Naive B cell (primary cell): ENCODE measurements around the gene SLBP. TPM values are rescaled to one million over a fixed set of nuclear protein-coding genes. Genes with fewer than 3 reads are reported as not detected.

Source experiments
- ATAC-seq, 2 donors: fragments of 150-1000 bp; cut with Tn5 transposase; 2 replicates each; pipeline ENCODE4 v1.10.0; 2021; ENCODE audit warnings: low read depth in 2 of 2, mild to moderate bottlenecking in 2 of 2, moderate library complexity in 2 of 2
- DNase-seq: peaks from one replicate; pipeline ENCODE4 v3.0.0; 2022
- H3K27ac Mint-ChIP-seq, 6 donors: one replicate each; pipeline ENCODE4 v1.8.0; 2020 to 2022; ENCODE audit warnings: mild to moderate bottlenecking in 6 of 6, mixed read lengths in 6 of 6, moderate library complexity in 5 of 6, inconsistent platforms in 2 of 6
- H3K27me3 Mint-ChIP-seq, 3 donors: one replicate each; pipeline ENCODE4 v1.8.0; 2021 to 2022; ENCODE audit warnings: mixed read lengths in 3 of 3, mild to moderate bottlenecking in 1 of 3
- H3K36me3 Mint-ChIP-seq, 2 donors: one replicate each; pipeline ENCODE4 v1.8.0; 2020 to 2022; ENCODE audit warnings: mixed read lengths in 2 of 2, inconsistent platforms in 1 of 2, mild to moderate bottlenecking in 1 of 2
- H3K4me1 Mint-ChIP-seq, 3 donors: one replicate each; pipeline ENCODE4 v1.8.0; 2020 to 2022; ENCODE audit warnings: mixed read lengths in 3 of 3, inconsistent platforms in 1 of 3, mild to moderate bottlenecking in 1 of 3, moderate library complexity in 1 of 3
- H3K4me3 Mint-ChIP-seq, 8 donors: one replicate each; pipeline ENCODE4 v1.8.0; 2020 to 2022; ENCODE audit warnings: mild to moderate bottlenecking in 8 of 8, mixed read lengths in 8 of 8, moderate library complexity in 8 of 8, inconsistent platforms in 2 of 8
- H3K9me3 Mint-ChIP-seq, 7 donors: one replicate each; pipeline ENCODE4 v1.8.0; 2020 to 2022; ENCODE audit warnings: mixed read lengths in 7 of 7, mild to moderate bottlenecking in 5 of 7, inconsistent platforms in 2 of 7, moderate library complexity in 1 of 7
- polyA plus RNA-seq, 6 donors: library from polyadenylated mRNA; unstranded; fragments of 300-500 nt; fragmentation: Illumina TruSeq; gene quantifications; one replicate each; pipeline ENCODE4 v1.2.3, GENCODE V29; 2021; ENCODE audit warnings: low read depth in 6 of 6

Gene SLBP
- polyA plus RNA-seq, 6 donors from 2014 or later, result 32.7 to 50.5 (median 43.4) TPM

DNA sequence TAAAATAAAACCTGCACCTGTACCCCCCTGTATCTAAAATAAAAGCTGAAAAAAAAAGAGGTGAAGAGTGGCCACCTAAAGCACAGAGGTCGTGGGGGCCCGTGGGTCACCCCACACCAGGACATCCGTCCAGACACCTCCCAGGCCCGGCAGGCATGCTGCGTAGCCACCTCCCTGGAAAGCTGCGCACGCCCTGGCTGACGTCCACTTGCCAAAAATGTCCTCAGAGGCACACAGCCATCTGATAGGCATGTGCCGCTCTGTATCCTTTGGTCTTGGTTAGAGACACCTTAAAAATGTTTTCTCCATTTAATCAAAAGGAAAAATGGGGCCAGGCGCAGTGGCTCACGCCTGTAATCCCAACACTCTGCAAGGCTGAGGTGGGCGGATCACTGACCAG is 45.7 kb downstream of the SLBP start:
- Mint-ChIP-seq H3K27ac (no peak overlapping the region), H3K27me3 (no peaks in the 10 kb centered on the region), H3K4me1 (no peaks in the 10 kb centered on the region), H3K36me3 (no peaks in the 10 kb centered on the region), H3K9me3 (no peaks in the 10 kb centered on the region), H3K4me3 (no peak overlapping the region)
- ATAC-seq (no peak), DNase-seq (no peak)

- Mint-ChIP-seq H3K9me3 (no peaks in the 10 kb centered on the region), H3K36me3 (no peaks in the 10 kb centered on the region), H3K27ac (no peak overlapping the region), H3K27me3 (no peaks in the 10 kb centered on the region), H3K4me1 (no peaks in the 10 kb centered on the region), H3K4me3 (no peak overlapping the region)
- DNase-seq, result no peak
- ATAC-seq, result no peak
These were observed 48.0 kb downstream of the SLBP start for GRCh38 chr4:1664141-1664540.

- Mint-ChIP-seq H3K36me3 (no peaks in the 10 kb centered on the region), H3K27me3 (no peaks in the 10 kb centered on the region), H3K4me3 (no peak overlapping the region), H3K4me1 (no peaks in the 10 kb centered on the region), H3K27ac (no peak overlapping the region), H3K9me3 (no peaks in the 10 kb centered on the region)
- no peak for DNase-seq
- ATAC-seq, result no peak
These were observed 48.6 kb downstream of the SLBP start for GRCh38 chr4:1663549-1663948.

DNA sequence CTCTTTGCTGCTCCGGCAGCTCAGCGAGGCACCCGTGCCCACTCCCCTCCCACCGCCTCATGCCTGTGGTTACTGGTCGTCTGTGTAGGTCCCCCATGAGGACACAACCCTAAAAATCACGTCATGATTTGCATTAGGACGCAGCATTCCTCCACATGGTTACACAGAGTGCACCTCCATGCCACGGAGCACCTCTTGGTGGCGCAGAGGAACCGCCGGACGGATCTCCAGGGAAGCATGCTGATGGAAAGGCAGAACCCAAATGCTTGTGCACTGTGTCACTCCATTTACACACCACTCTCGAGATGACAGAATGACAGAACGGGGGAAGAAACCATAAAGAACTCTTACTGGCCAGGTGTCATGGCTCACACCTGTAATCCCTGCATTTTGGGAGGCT is 50.4 kb downstream of the SLBP start:
- H3K4me3 Mint-ChIP-seq, result no peak overlapping the region
- H3K36me3 Mint-ChIP-seq, result no peaks in the 10 kb centered on the region
- H3K9me3 Mint-ChIP-seq, result no peaks in the 10 kb centered on the region
- no peak overlapping the region for H3K27ac Mint-ChIP-seq
- ATAC-seq, result no peak
- DNase-seq, result no peak
- H3K4me1 Mint-ChIP-seq, result no peaks in the 10 kb centered on the region
- no peaks in the 10 kb centered on the region for H3K27me3 Mint-ChIP-seq

GRCh38 chr4:1660948-1661677 is 51.0 kb downstream of the SLBP start:
- Mint-ChIP-seq H3K4me3 (no peak overlapping the region), H3K4me1 (no peaks in the 10 kb centered on the region), H3K9me3 (no peaks in the 10 kb centered on the region), H3K27ac (peak overlapping the region in 1 of 6 donors; percentile 54), H3K27me3 (no peaks in the 10 kb centered on the region), H3K36me3 (no peaks in the 10 kb centered on the region)
- ATAC-seq (no peak), DNase-seq (no peak)

DNA sequence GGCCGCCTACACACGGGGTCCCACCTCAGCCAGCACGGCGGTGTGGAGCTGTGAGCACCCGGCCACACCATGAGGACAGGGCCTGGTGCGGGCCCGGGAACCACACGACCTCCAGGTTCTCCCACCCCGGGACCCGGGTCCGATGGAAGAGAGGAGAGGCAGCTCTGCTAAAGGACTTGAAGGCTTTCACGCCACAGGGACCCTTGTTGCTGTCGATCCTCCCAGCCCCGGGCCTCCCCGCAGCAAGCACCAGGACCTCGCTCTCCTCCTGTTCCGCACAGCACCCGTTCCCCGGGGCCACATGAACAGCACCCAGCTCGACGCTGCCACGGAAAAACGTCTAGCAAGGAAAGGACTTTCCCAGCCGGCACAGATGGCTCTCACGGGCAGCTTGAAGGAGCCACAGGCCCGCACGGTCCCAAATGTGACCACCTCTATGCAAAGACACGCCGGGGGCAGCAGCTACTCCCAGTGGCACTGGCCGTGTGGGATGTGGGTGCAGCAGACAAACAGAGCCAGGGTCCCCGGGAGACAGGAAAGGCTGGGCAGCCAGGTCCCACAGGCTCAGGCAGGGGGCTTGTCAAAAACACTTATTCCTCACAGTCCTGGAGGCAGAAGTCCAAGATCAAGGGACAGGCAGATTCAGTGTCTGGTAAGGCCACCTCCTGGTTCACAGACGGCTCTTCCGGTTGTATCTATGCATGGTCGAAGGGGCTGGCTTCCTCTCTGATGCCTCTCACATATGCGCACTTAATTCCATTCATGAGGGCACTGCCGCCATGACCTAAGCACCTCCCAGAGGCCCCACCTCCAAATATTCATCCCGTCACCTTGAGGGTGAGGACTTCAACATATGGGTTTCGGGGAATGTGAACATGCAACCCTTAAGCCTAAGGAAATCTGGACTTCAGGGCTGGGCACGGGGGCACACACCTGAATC is 52.7 kb downstream of the SLBP start:
- H3K36me3 Mint-ChIP-seq, result no peaks in the 10 kb centered on the region
- H3K27me3 Mint-ChIP-seq, result no peaks in the 10 kb centered on the region
- no peaks in the 10 kb centered on the region for H3K4me1 Mint-ChIP-seq
- ATAC-seq (no peak), DNase-seq (no peak)
- no peaks in the 10 kb centered on the region for H3K9me3 Mint-ChIP-seq
- no peak overlapping the region for H3K4me3 Mint-ChIP-seq
- no peak overlapping the region for H3K27ac Mint-ChIP-seq

- DNase-seq, result no peak
- Mint-ChIP-seq H3K4me3 (no peak overlapping the region), H3K27me3 (no peaks in the 10 kb centered on the region), H3K9me3 (no peaks in the 10 kb centered on the region), H3K27ac (no peak overlapping the region), H3K4me1 (no peaks in the 10 kb centered on the region), H3K36me3 (no peaks in the 10 kb centered on the region)
- ATAC-seq, result no peak
These were observed 53.5 kb downstream of the SLBP start for GRCh38 chr4:1658581-1658980.

DNA sequence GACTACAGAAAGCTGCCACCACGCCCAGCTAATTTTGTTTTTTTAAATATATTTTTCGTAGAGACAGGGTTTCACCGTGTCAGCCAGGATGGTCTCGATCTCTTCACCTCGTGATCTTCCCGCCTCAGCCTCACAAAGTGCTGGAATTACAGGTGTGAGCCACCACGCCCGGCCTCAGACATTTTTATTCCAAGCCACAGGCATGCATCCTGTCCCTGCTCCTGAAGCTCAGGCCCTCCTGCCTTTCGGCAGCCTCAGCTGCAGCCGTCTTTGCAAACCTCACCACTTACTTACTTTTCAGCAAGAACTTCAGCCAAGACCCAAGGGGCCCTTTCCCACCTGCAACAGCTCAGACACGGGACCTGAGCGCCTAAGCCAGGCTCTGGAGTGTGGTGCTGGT is 54.0 kb downstream of the SLBP start:
- H3K27me3 Mint-ChIP-seq, result no peaks in the 10 kb centered on the region
- DNase-seq, result no peak
- H3K4me3 Mint-ChIP-seq, result no peak overlapping the region
- no peak for ATAC-seq
- H3K36me3 Mint-ChIP-seq, result no peaks in the 10 kb centered on the region
- H3K27ac Mint-ChIP-seq, result no peak overlapping the region
- H3K4me1 Mint-ChIP-seq, result no peaks in the 10 kb centered on the region
- H3K9me3 Mint-ChIP-seq, result no peaks in the 10 kb centered on the region

GRCh38 chr4:1656986-1657385 is 55.1 kb downstream of the SLBP start:
- H3K27ac Mint-ChIP-seq, result no peak overlapping the region
- H3K36me3 Mint-ChIP-seq, result no peaks in the 10 kb centered on the region
- H3K9me3 Mint-ChIP-seq, result no peaks in the 10 kb centered on the region
- peak overlapping the region in 1 of 8 donors; percentile 5 for H3K4me3 Mint-ChIP-seq
- no peak for ATAC-seq
- no peaks in the 10 kb centered on the region for H3K4me1 Mint-ChIP-seq
- no peaks in the 10 kb centered on the region for H3K27me3 Mint-ChIP-seq
- DNase-seq, result no peak

GRCh38 chr4:1656132-1656531 is 56.0 kb downstream of the SLBP start:
- Mint-ChIP-seq H3K27me3 (no peaks in the 10 kb centered on the region), H3K27ac (peak overlapping the region in 1 of 6 donors; percentile 10), H3K9me3 (no peaks in the 10 kb centered on the region), H3K4me1 (no peaks in the 10 kb centered on the region), H3K4me3 (no peak overlapping the region), H3K36me3 (no peaks in the 10 kb centered on the region)
- ATAC-seq (no peak), DNase-seq (no peak)

DNA sequence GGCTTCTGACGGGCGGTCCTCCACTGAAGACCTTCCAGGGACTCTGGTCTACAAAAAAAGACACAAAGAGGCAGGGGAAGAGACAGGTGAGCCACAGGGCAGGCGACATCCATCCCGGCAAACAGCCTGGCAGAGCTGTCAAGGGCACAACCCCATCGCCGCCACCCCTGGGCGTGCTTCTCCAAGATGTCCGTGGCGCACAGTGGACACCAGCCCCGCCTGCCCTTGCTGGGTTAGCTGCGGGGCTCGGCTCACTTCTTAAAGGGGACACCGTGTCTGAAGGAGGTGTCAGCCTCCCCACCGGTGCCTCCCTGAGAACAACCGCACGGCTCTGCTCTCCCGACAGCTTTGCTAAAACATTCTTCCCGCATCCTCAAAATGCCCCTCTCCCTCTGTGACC is 56.4 kb downstream of the SLBP start:
- no peaks in the 10 kb centered on the region for H3K9me3 Mint-ChIP-seq
- no peak for DNase-seq
- no peak overlapping the region for H3K4me3 Mint-ChIP-seq
- no peaks in the 10 kb centered on the region for H3K4me1 Mint-ChIP-seq
- no peak overlapping the region for H3K27ac Mint-ChIP-seq
- H3K36me3 Mint-ChIP-seq, result no peaks in the 10 kb centered on the region
- ATAC-seq, result no peak
- no peaks in the 10 kb centered on the region for H3K27me3 Mint-ChIP-seq

DNA sequence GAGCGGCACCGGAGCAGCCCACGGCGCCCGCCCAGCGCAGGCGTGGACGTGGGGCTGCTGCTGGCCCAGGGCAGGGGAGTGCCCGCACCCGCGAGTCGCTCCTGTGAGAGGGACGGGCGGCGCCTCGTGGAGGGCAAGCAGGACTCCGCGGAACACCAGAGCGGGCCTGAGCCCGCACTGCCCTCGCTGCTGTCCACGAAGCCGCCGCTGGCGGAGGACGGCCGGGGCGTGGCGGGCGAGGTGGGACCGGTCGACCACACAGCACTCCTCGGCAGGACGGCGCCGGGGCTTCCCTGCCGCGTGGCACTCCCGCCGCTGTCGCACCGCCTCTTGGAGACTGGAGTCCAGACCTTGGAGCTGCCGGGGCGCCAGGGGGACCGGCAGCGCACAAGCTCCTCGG is 57.0 kb downstream of the SLBP start:
- H3K4me3 Mint-ChIP-seq, result no peak overlapping the region
- DNase-seq, result no peak
- no peak for ATAC-seq
- H3K27ac Mint-ChIP-seq, result no peak overlapping the region
- no peaks in the 10 kb centered on the region for H3K4me1 Mint-ChIP-seq
- no peaks in the 10 kb centered on the region for H3K27me3 Mint-ChIP-seq
- H3K36me3 Mint-ChIP-seq, result no peaks in the 10 kb centered on the region
- no peaks in the 10 kb centered on the region for H3K9me3 Mint-ChIP-seq

- H3K36me3 Mint-ChIP-seq, result no peaks in the 10 kb centered on the region
- no peaks in the 10 kb centered on the region for H3K4me1 Mint-ChIP-seq
- no peaks in the 10 kb centered on the region for H3K9me3 Mint-ChIP-seq
- ATAC-seq (no peak), DNase-seq (no peak)
- H3K27ac Mint-ChIP-seq, result peak overlapping the region in 1 of 6 donors; percentile 54
- H3K27me3 Mint-ChIP-seq, result no peaks in the 10 kb centered on the region
- no peak overlapping the region for H3K4me3 Mint-ChIP-seq
These were observed 57.7 kb downstream of the SLBP start for GRCh38 chr4:1654216-1654955.

DNA sequence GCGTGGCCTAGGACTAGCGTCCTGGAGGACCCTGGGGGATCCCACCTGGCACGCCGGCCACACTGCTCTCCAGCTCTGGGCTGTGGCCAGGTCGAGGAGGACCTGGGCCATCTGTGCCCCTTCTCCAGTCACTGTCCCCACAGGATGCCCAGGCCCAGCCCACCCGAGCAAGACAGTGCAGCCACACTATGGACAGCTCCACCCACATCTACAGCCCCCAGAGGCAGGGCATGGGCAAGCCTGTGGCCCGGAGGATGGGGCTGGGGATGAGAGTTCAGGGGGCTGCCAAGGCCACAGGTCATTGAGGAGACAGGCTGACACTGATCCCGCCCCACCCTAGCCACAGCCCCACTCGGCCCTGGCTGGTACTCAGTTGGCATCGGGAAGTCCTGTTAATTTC is 58.3 kb downstream of the SLBP start:
- H3K4me3 Mint-ChIP-seq, result no peak overlapping the region
- no peaks in the 10 kb centered on the region for H3K9me3 Mint-ChIP-seq
- H3K27me3 Mint-ChIP-seq, result no peaks in the 10 kb centered on the region
- H3K27ac Mint-ChIP-seq, result no peak overlapping the region
- H3K4me1 Mint-ChIP-seq, result no peaks in the 10 kb centered on the region
- no peaks in the 10 kb centered on the region for H3K36me3 Mint-ChIP-seq
- ATAC-seq (no peak), DNase-seq (no peak)
